ENCODE data around the gene COL23A1.

Gene COL23A1

GRCh38 chr5:178223196-178223773, 366.9 kb downstream of the COL23A1 start:
- no peak overlapping the region for H4K91ac ChIP-seq (ENCODE audit: low read depth, low read length, poor library complexity)
- H2AK5ac ChIP-seq (ENCODE audit: low read depth, low read length), result no peak overlapping the region
- peak overlapping the region; percentile 21 for H3K23ac ChIP-seq (ENCODE audit: low read depth, low read length, poor library complexity)
- no CpG with 5 or more reads among the region's 5 CpGs for WGBS, 2 donors (ENCODE audit: extremely low coverage in 2 of 2, insufficient read length in 2 of 2, insufficient replicate concordance in 1 of 2)
- H3K27ac ChIP-seq (replicated peaks; ENCODE audit: low read length), result no peak overlapping the region
- no peak for DNase-seq (ENCODE audit: low spot score)
- H3K14ac ChIP-seq (ENCODE audit: low read length), result no peak overlapping the region
- H3K4me1 ChIP-seq (ENCODE audit: control insufficient read depth in 2 of 2, insufficient read depth in 1 of 2, low read depth in 1 of 2, low read length in 2 of 2), result peaks cover 0 to 16% of the 10 kb centered on the region in 2 donors
- H3K4ac ChIP-seq (ENCODE audit: low read length), result no peak overlapping the region
- H3K4me3 ChIP-seq (ENCODE audit: low read length in 2 of 2), result no peak overlapping the region
- H3K4me2 ChIP-seq (ENCODE audit: insufficient read depth, low read length, poor library complexity, severe bottlenecking), result no peak overlapping the region
- no peaks in the 10 kb centered on the region for H3K27me3 ChIP-seq (ENCODE audit: control insufficient read depth in 3 of 3, insufficient read depth in 3 of 3, low read depth in 1 of 3, low read length in 3 of 3)
- peaks cover 1% of the 10 kb centered on the region for H3K79me1 ChIP-seq (ENCODE audit: low read depth, low read length)
- H2BK5ac ChIP-seq (ENCODE audit: low read length), result no peak overlapping the region
- H3K9me3 ChIP-seq (replicated peaks in 1 of 2; ENCODE audit: control insufficient read depth in 2 of 2, insufficient read depth in 1 of 2, low read depth in 1 of 2, low read length in 2 of 2), result peaks cover 2 to 5% of the 10 kb centered on the region in 2 donors
- H2BK15ac ChIP-seq (ENCODE audit: low read length), result no peak overlapping the region
- H3K36me3 ChIP-seq (replicated peaks in 1 of 2; ENCODE audit: control insufficient read depth in 2 of 2, insufficient read depth in 2 of 2, low read length in 2 of 2), result peaks cover 28 to 80% of the 10 kb centered on the region in 2 donors
- H3K9ac ChIP-seq (ENCODE audit: low read depth, low read length, poor library complexity), result no peak overlapping the region
- no peak overlapping the region for H2BK120ac ChIP-seq (ENCODE audit: low read depth, low read length)
- H2AFZ ChIP-seq (ENCODE audit: low read length), result no peak overlapping the region
- H3K18ac ChIP-seq (ENCODE audit: low read length), result no peak overlapping the region
- no peak overlapping the region for H4K8ac ChIP-seq (ENCODE audit: low read depth, low read length)
- no peak overlapping the region for H2BK12ac ChIP-seq (ENCODE audit: low read length)

DNA sequence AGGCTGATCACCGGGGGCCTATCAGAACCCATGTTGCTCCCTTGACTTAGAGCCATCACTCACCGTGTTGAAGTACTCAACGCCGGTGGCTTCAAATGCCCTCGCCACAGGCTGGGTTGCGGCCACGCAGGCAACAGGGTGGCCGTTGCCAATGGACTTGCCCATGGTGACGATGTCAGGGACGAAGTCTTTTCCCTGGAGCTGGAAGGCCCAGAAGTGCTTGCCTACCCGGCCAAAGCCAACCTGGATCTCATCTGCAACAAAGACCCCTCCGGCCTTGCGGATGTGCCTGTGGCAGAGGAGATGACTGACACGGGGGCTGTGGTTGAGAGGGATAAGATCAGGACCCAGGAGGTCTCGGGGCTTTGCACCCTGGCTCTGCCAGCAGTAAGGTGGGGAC, 367.9 kb downstream of the COL23A1 start:
- peak overlapping the region; percentile 17 for H3K23ac ChIP-seq (ENCODE audit: low read depth, low read length, poor library complexity)
- no peak overlapping the region for H3K4ac ChIP-seq (ENCODE audit: low read length)
- peaks cover 18 to 74% of the 10 kb centered on the region in 2 donors for H3K36me3 ChIP-seq (replicated peaks in 1 of 2; ENCODE audit: control insufficient read depth in 2 of 2, insufficient read depth in 2 of 2, low read length in 2 of 2)
- WGBS, 2 donors (ENCODE audit: extremely low coverage in 2 of 2, insufficient read length in 2 of 2, insufficient replicate concordance in 1 of 2), result no CpG with 5 or more reads among the region's 15 CpGs
- H3K14ac ChIP-seq (ENCODE audit: low read length), result no peak overlapping the region
- H3K4me3 ChIP-seq (ENCODE audit: low read length in 2 of 2), result no peak overlapping the region
- H2BK5ac ChIP-seq (ENCODE audit: low read length), result no peak overlapping the region
- H2BK120ac ChIP-seq (ENCODE audit: low read depth, low read length), result no peak overlapping the region
- H3K9me3 ChIP-seq (replicated peaks in 1 of 2; ENCODE audit: control insufficient read depth in 2 of 2, insufficient read depth in 1 of 2, low read depth in 1 of 2, low read length in 2 of 2), result peaks cover 2% of the 10 kb centered on the region in 2 donors
- peaks cover 1% of the 10 kb centered on the region for H3K79me1 ChIP-seq (ENCODE audit: low read depth, low read length)
- H2BK12ac ChIP-seq (ENCODE audit: low read length), result no peak overlapping the region
- peaks cover 0 to 16% of the 10 kb centered on the region in 2 donors for H3K4me1 ChIP-seq (ENCODE audit: control insufficient read depth in 2 of 2, insufficient read depth in 1 of 2, low read depth in 1 of 2, low read length in 2 of 2)
- no peak overlapping the region for H3K4me2 ChIP-seq (ENCODE audit: insufficient read depth, low read length, poor library complexity, severe bottlenecking)
- no peak overlapping the region for H4K91ac ChIP-seq (ENCODE audit: low read depth, low read length, poor library complexity)
- no peak overlapping the region for H3K27ac ChIP-seq (replicated peaks; ENCODE audit: low read length)
- H3K9ac ChIP-seq (ENCODE audit: low read depth, low read length, poor library complexity), result no peak overlapping the region
- H2AK5ac ChIP-seq (ENCODE audit: low read depth, low read length), result no peak overlapping the region
- H3K18ac ChIP-seq (ENCODE audit: low read length), result no peak overlapping the region
- no peak overlapping the region for H2BK15ac ChIP-seq (ENCODE audit: low read length)
- no peaks in the 10 kb centered on the region for H3K27me3 ChIP-seq (ENCODE audit: control insufficient read depth in 3 of 3, insufficient read depth in 3 of 3, low read depth in 1 of 3, low read length in 3 of 3)
- no peak overlapping the region for H2AFZ ChIP-seq (ENCODE audit: low read length)
- no peak for DNase-seq (ENCODE audit: low spot score)
- H4K8ac ChIP-seq (ENCODE audit: low read depth, low read length), result no peak overlapping the region

DNA sequence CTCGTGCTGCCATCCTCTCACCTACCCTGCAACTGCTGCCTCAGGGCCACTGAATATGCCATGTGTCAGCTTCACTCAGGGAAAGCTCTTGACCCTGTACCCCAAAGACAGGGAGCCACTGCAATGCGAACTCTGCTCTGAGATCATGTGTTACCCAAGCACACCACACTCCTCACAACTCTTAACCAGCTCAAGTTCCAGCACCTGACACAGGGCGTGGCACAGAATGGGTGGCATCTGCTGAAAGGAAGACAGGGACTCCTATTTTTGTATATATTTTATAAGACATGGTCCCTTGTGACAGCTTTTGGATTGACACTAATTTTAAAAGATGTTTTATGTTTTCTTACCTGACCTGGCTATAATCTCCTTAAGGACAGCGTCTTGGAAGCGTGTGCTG, 368.3 kb downstream of the COL23A1 start:
- Histone ChIP-seq H3K79me1 (ENCODE audit: low read depth, low read length) (peaks cover 1% of the 10 kb centered on the region), H3K4me2 (ENCODE audit: insufficient read depth, low read length, poor library complexity, severe bottlenecking) (no peak overlapping the region), H3K27ac (replicated peaks; ENCODE audit: low read length) (no peak overlapping the region), H3K14ac (ENCODE audit: low read length) (no peak overlapping the region), H4K8ac (ENCODE audit: low read depth, low read length) (no peak overlapping the region), H2BK120ac (ENCODE audit: low read depth, low read length) (no peak overlapping the region), H2BK15ac (ENCODE audit: low read length) (no peak overlapping the region), H2AFZ (ENCODE audit: low read length) (no peak overlapping the region), H3K9ac (ENCODE audit: low read depth, low read length, poor library complexity) (no peak overlapping the region), H3K23ac (ENCODE audit: low read depth, low read length, poor library complexity) (no peak overlapping the region), H2BK12ac (ENCODE audit: low read length) (no peak overlapping the region), H3K9me3 (replicated peaks in 1 of 2; ENCODE audit: control insufficient read depth in 2 of 2, insufficient read depth in 1 of 2, low read depth in 1 of 2, low read length in 2 of 2) (peaks cover 0 to 2% of the 10 kb centered on the region in 2 donors), H4K91ac (ENCODE audit: low read depth, low read length, poor library complexity) (no peak overlapping the region), H3K27me3 (ENCODE audit: control insufficient read depth in 3 of 3, insufficient read depth in 3 of 3, low read depth in 1 of 3, low read length in 3 of 3) (no peaks in the 10 kb centered on the region), H2BK5ac (ENCODE audit: low read length) (no peak overlapping the region), H3K18ac (ENCODE audit: low read length) (no peak overlapping the region), H3K4me1 (ENCODE audit: control insufficient read depth in 2 of 2, insufficient read depth in 1 of 2, low read depth in 1 of 2, low read length in 2 of 2) (peaks cover 0 to 16% of the 10 kb centered on the region in 2 donors), H3K36me3 (replicated peaks in 1 of 2; ENCODE audit: control insufficient read depth in 2 of 2, insufficient read depth in 2 of 2, low read length in 2 of 2) (peaks cover 16 to 75% of the 10 kb centered on the region in 2 donors), H3K4ac (ENCODE audit: low read length) (no peak overlapping the region), H3K4me3 (ENCODE audit: low read length in 2 of 2) (no peak overlapping the region), H2AK5ac (ENCODE audit: low read depth, low read length) (no peak overlapping the region)
- no CpG with 5 or more reads among the region's 5 CpGs for WGBS, 2 donors (ENCODE audit: extremely low coverage in 2 of 2, insufficient read length in 2 of 2, insufficient replicate concordance in 1 of 2)
- no peak for DNase-seq (ENCODE audit: low spot score)

DNA sequence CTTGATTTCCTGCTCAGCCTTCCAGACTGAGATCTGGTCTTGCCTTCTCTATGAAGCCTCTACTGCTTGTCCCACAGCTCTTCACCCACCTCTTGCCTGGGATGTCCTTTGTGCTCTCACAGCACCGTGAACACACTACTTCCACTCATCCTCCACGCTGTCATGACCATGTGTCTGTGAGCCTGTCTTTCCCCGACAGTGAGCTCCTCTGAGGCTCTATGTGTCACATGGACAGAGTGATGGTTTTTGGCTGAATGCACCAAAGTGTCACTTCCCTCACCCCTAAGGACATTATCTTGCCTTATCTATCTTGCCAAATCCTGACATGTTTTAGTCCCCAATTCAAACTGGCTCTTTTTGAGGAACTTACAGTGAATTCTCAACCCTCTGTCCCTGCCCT, 368.9 kb downstream of the COL23A1 start:
- H3K9ac ChIP-seq (ENCODE audit: low read depth, low read length, poor library complexity), result no peak overlapping the region
- no peak overlapping the region for H3K27ac ChIP-seq (replicated peaks; ENCODE audit: low read length)
- WGBS, 2 donors (ENCODE audit: extremely low coverage in 2 of 2, insufficient read length in 2 of 2, insufficient replicate concordance in 1 of 2), result no CpG with 5 or more reads among the region's 3 CpGs
- no peak overlapping the region for H2BK120ac ChIP-seq (ENCODE audit: low read depth, low read length)
- no peak overlapping the region for H4K91ac ChIP-seq (ENCODE audit: low read depth, low read length, poor library complexity)
- peaks cover 1% of the 10 kb centered on the region for H3K79me1 ChIP-seq (ENCODE audit: low read depth, low read length)
- no peak for DNase-seq (ENCODE audit: low spot score)
- H3K18ac ChIP-seq (ENCODE audit: low read length), result no peak overlapping the region
- H3K14ac ChIP-seq (ENCODE audit: low read length), result no peak overlapping the region
- H3K4me2 ChIP-seq (ENCODE audit: insufficient read depth, low read length, poor library complexity, severe bottlenecking), result no peak overlapping the region
- H2AFZ ChIP-seq (ENCODE audit: low read length), result no peak overlapping the region
- H2AK5ac ChIP-seq (ENCODE audit: low read depth, low read length), result no peak overlapping the region
- peaks cover 20 to 75% of the 10 kb centered on the region in 2 donors for H3K36me3 ChIP-seq (replicated peaks in 1 of 2; ENCODE audit: control insufficient read depth in 2 of 2, insufficient read depth in 2 of 2, low read length in 2 of 2)
- peak overlapping the region in 1 of 2 donors; percentile 40 for H3K4me3 ChIP-seq (ENCODE audit: low read length in 2 of 2)
- peaks cover 0 to 16% of the 10 kb centered on the region in 2 donors for H3K4me1 ChIP-seq (ENCODE audit: control insufficient read depth in 2 of 2, insufficient read depth in 1 of 2, low read depth in 1 of 2, low read length in 2 of 2)
- no peak overlapping the region for H4K8ac ChIP-seq (ENCODE audit: low read depth, low read length)
- H2BK5ac ChIP-seq (ENCODE audit: low read length), result no peak overlapping the region
- H3K9me3 ChIP-seq (replicated peaks in 1 of 2; ENCODE audit: control insufficient read depth in 2 of 2, insufficient read depth in 1 of 2, low read depth in 1 of 2, low read length in 2 of 2), result peaks cover 0 to 2% of the 10 kb centered on the region in 2 donors
- no peak overlapping the region for H2BK15ac ChIP-seq (ENCODE audit: low read length)
- H3K23ac ChIP-seq (ENCODE audit: low read depth, low read length, poor library complexity), result peak overlapping the region; percentile 26
- no peaks in the 10 kb centered on the region for H3K27me3 ChIP-seq (ENCODE audit: control insufficient read depth in 3 of 3, insufficient read depth in 3 of 3, low read depth in 1 of 3, low read length in 3 of 3)
- H2BK12ac ChIP-seq (ENCODE audit: low read length), result peak overlapping the region; percentile 50
- H3K4ac ChIP-seq (ENCODE audit: low read length), result no peak overlapping the region

Data from neuronal stem cell (in vitro differentiated cells).